Measurements from ENCODE around the gene MICALL2.
A peak's percentile ranks its signal among the peaks of the same experiment; 100 is the strongest.

The MICALL2 gene

GRCh38 chr7:1493129-1493528, 33.9 kb upstream of the MICALL2 start:
- DNase-seq (ENCODE audit: low read depth in 2 of 2), result no peak

GRCh38 chr7:1492640-1493039, 33.4 kb upstream of the MICALL2 start:
- no peak for DNase-seq (ENCODE audit: low read depth in 2 of 2)

GRCh38 chr7:1492221-1492620, 33.0 kb upstream of the MICALL2 start:
- no peak for DNase-seq (ENCODE audit: low read depth in 2 of 2)

GRCh38 chr7:1490837-1491236, 31.6 kb upstream of the MICALL2 start:
- DNase-seq (ENCODE audit: low read depth in 2 of 2), result no peak

- no peak for DNase-seq (ENCODE audit: low read depth in 2 of 2)
Measured at GRCh38 chr7:1489336-1489735, 30.1 kb upstream of the MICALL2 start.

- DNase-seq (ENCODE audit: low read depth in 2 of 2), result no peak
Measured at GRCh38 chr7:1488016-1488415, 28.7 kb upstream of the MICALL2 start.

GRCh38 chr7:1487466-1487865, 28.2 kb upstream of the MICALL2 start:
- no peak for DNase-seq (ENCODE audit: low read depth in 2 of 2)

GRCh38 chr7:1486571-1486970, 27.3 kb upstream of the MICALL2 start:
- DNase-seq (ENCODE audit: low read depth in 2 of 2), result no peak

- no peak for DNase-seq (ENCODE audit: low read depth in 2 of 2)
Measured at GRCh38 chr7:1485156-1485555, 25.9 kb upstream of the MICALL2 start.

GRCh38 chr7:1484569-1484968, 25.3 kb upstream of the MICALL2 start:
- no peak for DNase-seq (ENCODE audit: low read depth in 2 of 2)

GRCh38 chr7:1483536-1484505, 24.6 kb upstream of the MICALL2 start:
- no peak for DNase-seq (ENCODE audit: low read depth in 2 of 2)

- DNase-seq (ENCODE audit: low read depth in 2 of 2), result no peak
Measured at GRCh38 chr7:1483079-1483478, 23.8 kb upstream of the MICALL2 start.

- no peak for DNase-seq (ENCODE audit: low read depth in 2 of 2)
Measured at GRCh38 chr7:1481300-1481699, 22.0 kb upstream of the MICALL2 start.

GRCh38 chr7:1480670-1481069, 21.4 kb upstream of the MICALL2 start:
- DNase-seq (ENCODE audit: low read depth in 2 of 2), result no peak

GRCh38 chr7:1479287-1479686, 20.0 kb upstream of the MICALL2 start:
- DNase-seq (ENCODE audit: low read depth in 2 of 2), result no peak

GRCh38 chr7:1478480-1478879, 19.2 kb upstream of the MICALL2 start:
- no peak for DNase-seq (ENCODE audit: low read depth in 2 of 2)

GRCh38 chr7:1476859-1477258, 17.6 kb upstream of the MICALL2 start:
- DNase-seq (ENCODE audit: low read depth in 2 of 2), result no peak

- DNase-seq (ENCODE audit: low read depth in 2 of 2), result no peak
Measured at GRCh38 chr7:1475991-1476390, 16.7 kb upstream of the MICALL2 start.

- DNase-seq (ENCODE audit: low read depth in 2 of 2), result no peak
Measured at GRCh38 chr7:1475393-1475792, 16.1 kb upstream of the MICALL2 start.

- DNase-seq (ENCODE audit: low read depth in 2 of 2), result no peak
Measured at GRCh38 chr7:1474736-1475135, 15.5 kb upstream of the MICALL2 start.

- peak; percentile 72 to 79 for DNase-seq (ENCODE audit: low read depth in 2 of 2)
Measured at GRCh38 chr7:1473864-1474512, 14.7 kb upstream of the MICALL2 start.

- DNase-seq (ENCODE audit: low read depth in 2 of 2), result no peak
Measured at GRCh38 chr7:1470901-1471300, 11.6 kb upstream of the MICALL2 start.

GRCh38 chr7:1468643-1469298, 9.5 kb upstream of the MICALL2 start:
- no peak for DNase-seq (ENCODE audit: low read depth in 2 of 2)
